HEK293 (cell line): Measurements from ENCODE around the gene CPNE9.

Experiments
- KLF10 ChIP-seq: fragments of 450-650 bp; IDR thresholded peaks from 2 replicates; pipeline ENCODE4 v1.5.1; 2018; ENCODE audit warnings: missing biosample characterization, mild to moderate bottlenecking, missing genetic modification characterization
- SP3 ChIP-seq: fragments of 450-650 bp; formaldehyde crosslinking; IDR thresholded peaks from 2 replicates; pipeline ENCODE4 v1.5.1; 2016; ENCODE audit warnings: missing biosample characterization, missing genetic modification characterization
- WT1 ChIP-seq: fragments of 450-650 bp; formaldehyde crosslinking; IDR thresholded peaks from 2 replicates; pipeline ENCODE4 v1.5.1; 2016; ENCODE audit warnings: missing biosample characterization, missing genetic modification characterization
- ZIC2 ChIP-seq: fragments of 450-650 bp; formaldehyde crosslinking; IDR thresholded peaks from 2 replicates; pipeline ENCODE4 v1.5.1; 2016; ENCODE audit warnings: missing biosample characterization, missing genetic modification characterization
- ZNF138 ChIP-seq: fragments of 450-650 bp; formaldehyde crosslinking; IDR thresholded peaks from 2 replicates; pipeline ENCODE4 v1.5.1; 2016; ENCODE audit warnings: missing biosample characterization, missing genetic modification characterization, borderline replicate concordance
- ZNF311 ChIP-seq: fragments of 450-650 bp; formaldehyde crosslinking; IDR thresholded peaks from 2 replicates; pipeline ENCODE4 v1.5.1; 2017; ENCODE audit warnings: missing biosample characterization, missing genetic modification characterization, borderline replicate concordance
- ZNF341 ChIP-seq: fragments of 450-650 bp; formaldehyde crosslinking; IDR thresholded peaks from 2 replicates; pipeline ENCODE4; 2016; ENCODE audit warnings: low read depth, missing biosample characterization, missing genetic modification characterization
- ZNF366 ChIP-seq: fragments of 450-650 bp; formaldehyde crosslinking; conservative IDR thresholded peaks from 2 replicates; pipeline ENCODE4 v1.5.1; 2016; ENCODE audit warnings: missing biosample characterization, missing genetic modification characterization
- ZNF391 ChIP-seq: fragments of 450-650 bp; formaldehyde crosslinking; IDR thresholded peaks from 2 replicates; pipeline ENCODE4 v1.5.1; 2016; ENCODE audit warnings: low read depth, missing biosample characterization, missing genetic modification characterization, borderline replicate concordance
- ZNF394 ChIP-seq: fragments of 450-650 bp; formaldehyde crosslinking; IDR thresholded peaks from 2 replicates; pipeline ENCODE4 v1.5.1; 2016; ENCODE audit warnings: missing biosample characterization, missing genetic modification characterization, mild to moderate bottlenecking, moderate library complexity, borderline replicate concordance
- ZNF423 ChIP-seq: fragments of 450-650 bp; formaldehyde crosslinking; IDR thresholded peaks from 2 replicates; pipeline ENCODE4 v1.5.1; 2016; ENCODE audit warnings: missing biosample characterization, missing genetic modification characterization
- ZNF501 ChIP-seq: fragments of 450-650 bp; formaldehyde crosslinking; IDR thresholded peaks from 2 replicates; pipeline ENCODE4 v1.5.1; 2016; ENCODE audit warnings: missing biosample characterization, missing genetic modification characterization
- ZNF561 ChIP-seq: fragments of 450-650 bp; IDR thresholded peaks from 2 replicates; pipeline ENCODE4 v1.5.1; 2018; ENCODE audit warnings: missing biosample characterization, missing genetic modification characterization, borderline replicate concordance
- ZNF600 ChIP-seq: fragments of 450-650 bp; formaldehyde crosslinking; IDR thresholded peaks from 2 replicates; pipeline ENCODE4 v1.5.1; 2016; ENCODE audit warnings: missing biosample characterization, missing genetic modification characterization
- ZNF610 ChIP-seq: fragments of 450-650 bp; formaldehyde crosslinking; IDR thresholded peaks from 2 replicates; pipeline ENCODE4 v1.5.1; 2016; ENCODE audit warnings: missing biosample characterization, missing genetic modification characterization, borderline replicate concordance
- ZNF623 ChIP-seq: fragments of 450-650 bp; formaldehyde crosslinking; IDR thresholded peaks from 2 replicates; pipeline ENCODE4 v1.5.1; 2016; ENCODE audit warnings: missing biosample characterization, missing genetic modification characterization
- ZNF629 ChIP-seq: fragments of 450-650 bp; formaldehyde crosslinking; IDR thresholded peaks from 2 replicates; pipeline ENCODE4 v1.5.1; 2017; ENCODE audit warnings: missing biosample characterization, missing genetic modification characterization
- ZNF707 ChIP-seq: fragments of 450-650 bp; formaldehyde crosslinking; IDR thresholded peaks from 2 replicates; pipeline ENCODE4 v1.5.1; 2016; ENCODE audit warnings: missing biosample characterization, missing genetic modification characterization
- ZXDB ChIP-seq: fragments of 450-650 bp; formaldehyde crosslinking; IDR thresholded peaks from 2 replicates; pipeline ENCODE4 v1.5.1; 2016; ENCODE audit warnings: missing biosample characterization, missing genetic modification characterization
- TF ChIP-seq, protein P1 (sequence below): fragments of 450-650 bp; formaldehyde crosslinking; IDR thresholded peaks from 2 replicates; pipeline ENCODE4 v1.5.1; 2016; ENCODE audit warnings: missing biosample characterization, missing genetic modification characterization
- TF ChIP-seq, protein P2 (sequence below): fragments of 450-650 bp; formaldehyde crosslinking; IDR thresholded peaks from 2 replicates; pipeline ENCODE4 v1.5.1; 2016; ENCODE audit warnings: missing biosample characterization, missing genetic modification characterization
- TF ChIP-seq, protein P3 (sequence below): fragments of 450-650 bp; formaldehyde crosslinking; IDR thresholded peaks from 2 replicates; pipeline ENCODE4 v1.5.1; 2016; ENCODE audit warnings: missing biosample characterization, missing genetic modification characterization
- TF ChIP-seq, protein P4 (sequence below): fragments of 450-650 bp; formaldehyde crosslinking; conservative IDR thresholded peaks from 2 replicates; pipeline ENCODE4 v1.5.1; 2016; ENCODE audit warnings: low read depth, missing biosample characterization, missing genetic modification characterization
- TF ChIP-seq, protein P5 (sequence below): fragments of 450-650 bp; formaldehyde crosslinking; IDR thresholded peaks from 2 replicates; pipeline ENCODE4; 2016; ENCODE audit warnings: missing biosample characterization, missing genetic modification characterization

CPNE9 gene

DNA sequence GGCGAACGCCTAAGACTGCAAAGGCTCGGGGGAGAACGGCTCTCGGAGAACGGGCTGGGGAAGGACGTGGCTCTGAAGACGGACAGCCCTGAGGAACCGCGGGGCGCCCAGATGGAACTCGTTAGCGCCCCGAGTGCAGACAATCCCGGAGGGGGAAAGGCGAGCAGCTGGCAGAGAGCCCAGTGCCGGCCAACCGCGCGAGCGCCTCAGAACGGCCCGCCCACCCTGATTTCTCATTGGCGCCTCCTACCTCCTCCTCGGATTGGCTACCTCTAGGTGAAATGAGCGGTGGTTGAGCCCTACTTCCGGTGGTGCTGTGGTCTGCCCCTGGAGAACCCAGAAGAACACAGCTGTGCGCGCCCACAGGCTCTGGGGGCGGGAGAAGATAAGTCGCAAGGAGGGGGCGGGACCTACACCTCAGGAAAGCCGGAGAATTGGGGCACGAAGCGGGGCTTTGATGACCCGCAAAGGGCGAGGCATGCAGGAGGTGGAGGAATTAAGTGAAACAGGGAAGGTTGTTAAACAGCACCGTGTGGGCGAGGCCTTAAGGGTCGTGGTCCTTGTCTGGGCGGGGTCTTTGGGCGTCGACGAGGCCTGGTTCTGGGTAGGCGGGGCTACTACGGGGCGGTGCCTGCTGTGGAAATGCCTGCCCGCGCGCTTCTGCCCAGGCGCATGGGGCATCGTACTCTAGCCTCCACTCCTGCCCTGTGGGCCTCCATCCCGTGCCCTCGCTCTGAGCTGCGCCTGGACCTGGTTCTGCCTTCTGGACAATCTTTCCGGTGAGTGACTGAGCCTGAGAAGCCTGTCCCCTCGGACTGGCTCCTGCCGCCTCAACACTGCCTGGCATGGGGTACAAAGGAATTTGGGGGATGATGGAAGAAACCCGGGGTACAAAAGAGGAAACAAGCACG lies 46.3 kb downstream of the CPNE9 start, which contains the start of gene OGG1 (continued):
- TF ChIP-seq, protein P1, sequence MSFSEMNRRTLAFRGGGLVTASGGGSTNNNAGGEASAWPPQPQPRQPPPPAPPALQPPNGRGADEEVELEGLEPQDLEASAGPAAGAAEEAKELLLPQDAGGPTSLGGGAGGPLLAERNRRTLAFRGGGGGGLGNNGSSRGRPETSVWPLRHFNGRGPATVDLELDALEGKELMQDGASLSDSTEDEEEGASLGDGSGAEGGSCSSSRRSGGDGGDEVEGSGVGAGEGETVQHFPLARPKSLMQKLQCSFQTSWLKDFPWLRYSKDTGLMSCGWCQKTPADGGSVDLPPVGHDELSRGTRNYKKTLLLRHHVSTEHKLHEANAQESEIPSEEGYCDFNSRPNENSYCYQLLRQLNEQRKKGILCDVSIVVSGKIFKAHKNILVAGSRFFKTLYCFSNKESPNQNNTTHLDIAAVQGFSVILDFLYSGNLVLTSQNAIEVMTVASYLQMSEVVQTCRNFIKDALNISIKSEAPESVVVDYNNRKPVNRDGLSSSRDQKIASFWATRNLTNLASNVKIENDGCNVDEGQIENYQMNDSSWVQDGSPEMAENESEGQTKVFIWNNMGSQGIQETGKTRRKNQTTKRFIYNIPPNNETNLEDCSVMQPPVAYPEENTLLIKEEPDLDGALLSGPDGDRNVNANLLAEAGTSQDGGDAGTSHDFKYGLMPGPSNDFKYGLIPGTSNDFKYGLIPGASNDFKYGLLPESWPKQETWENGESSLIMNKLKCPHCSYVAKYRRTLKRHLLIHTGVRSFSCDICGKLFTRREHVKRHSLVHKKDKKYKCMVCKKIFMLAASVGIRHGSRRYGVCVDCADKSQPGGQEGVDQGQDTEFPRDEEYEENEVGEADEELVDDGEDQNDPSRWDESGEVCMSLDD (tag by site-specific recombination) = peak; percentile 81
- TF ChIP-seq, protein P2, sequence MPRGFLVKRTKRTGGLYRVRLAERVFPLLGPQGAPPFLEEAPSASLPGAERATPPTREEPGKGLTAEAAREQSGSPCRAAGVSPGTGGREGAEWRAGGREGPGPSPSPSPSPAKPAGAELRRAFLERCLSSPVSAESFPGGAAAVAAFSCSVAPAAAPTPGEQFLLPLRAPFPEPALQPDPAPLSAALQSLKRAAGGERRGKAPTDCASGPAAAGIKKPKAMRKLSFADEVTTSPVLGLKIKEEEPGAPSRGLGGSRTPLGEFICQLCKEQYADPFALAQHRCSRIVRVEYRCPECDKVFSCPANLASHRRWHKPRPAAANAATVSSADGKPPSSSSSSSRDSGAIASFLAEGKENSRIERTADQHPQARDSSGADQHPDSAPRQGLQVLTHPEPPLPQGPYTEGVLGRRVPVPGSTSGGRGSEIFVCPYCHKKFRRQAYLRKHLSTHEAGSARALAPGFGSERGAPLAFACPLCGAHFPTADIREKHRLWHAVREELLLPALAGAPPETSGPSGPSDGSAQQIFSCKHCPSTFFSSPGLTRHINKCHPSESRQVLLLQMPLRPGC (tag by site-specific recombination) = peak; percentile 32; the same call in 1 of the 2 replicates
- TF ChIP-seq ZNF707 (tag by site-specific recombination) (no peak), ZNF311 (tag by site-specific recombination) (no peak), ZNF501 (tag by site-specific recombination) (peak; percentile 54), ZNF561 (tag by site-specific recombination) (peak; percentile 19; the same call in 1 of the 2 replicates), ZNF600 (tag by site-specific recombination) (peak; percentile 89), SP3 (tag by site-specific recombination) (peak; percentile 97), ZNF629 (tag by site-specific recombination) (peak; percentile 71), WT1 (tag by site-specific recombination) (0 out of 2 replicates have a peak, but pooled peaks have one; percentile 32), ZNF138 (no peak), KLF10 (tag by site-specific recombination) (peak; percentile 89), ZNF391 (tag by site-specific recombination) (peak; percentile 21; the same call in 1 of the 2 replicates), ZNF341 (tag by site-specific recombination) (peak; percentile 95), ZNF394 (tag by site-specific recombination) (peak; percentile 34; the same call in 1 of the 2 replicates), ZNF610 (tag by site-specific recombination) (peak; percentile 79; the same call in 1 of the 2 replicates), ZXDB (peak; percentile 100), ZNF423 (peak; percentile 88), ZNF623 (tag by site-specific recombination) (no peak), ZIC2 (peak; percentile 74), ZNF366 (tag by site-specific recombination) (peak; percentile 64)
- TF ChIP-seq, protein P3, sequence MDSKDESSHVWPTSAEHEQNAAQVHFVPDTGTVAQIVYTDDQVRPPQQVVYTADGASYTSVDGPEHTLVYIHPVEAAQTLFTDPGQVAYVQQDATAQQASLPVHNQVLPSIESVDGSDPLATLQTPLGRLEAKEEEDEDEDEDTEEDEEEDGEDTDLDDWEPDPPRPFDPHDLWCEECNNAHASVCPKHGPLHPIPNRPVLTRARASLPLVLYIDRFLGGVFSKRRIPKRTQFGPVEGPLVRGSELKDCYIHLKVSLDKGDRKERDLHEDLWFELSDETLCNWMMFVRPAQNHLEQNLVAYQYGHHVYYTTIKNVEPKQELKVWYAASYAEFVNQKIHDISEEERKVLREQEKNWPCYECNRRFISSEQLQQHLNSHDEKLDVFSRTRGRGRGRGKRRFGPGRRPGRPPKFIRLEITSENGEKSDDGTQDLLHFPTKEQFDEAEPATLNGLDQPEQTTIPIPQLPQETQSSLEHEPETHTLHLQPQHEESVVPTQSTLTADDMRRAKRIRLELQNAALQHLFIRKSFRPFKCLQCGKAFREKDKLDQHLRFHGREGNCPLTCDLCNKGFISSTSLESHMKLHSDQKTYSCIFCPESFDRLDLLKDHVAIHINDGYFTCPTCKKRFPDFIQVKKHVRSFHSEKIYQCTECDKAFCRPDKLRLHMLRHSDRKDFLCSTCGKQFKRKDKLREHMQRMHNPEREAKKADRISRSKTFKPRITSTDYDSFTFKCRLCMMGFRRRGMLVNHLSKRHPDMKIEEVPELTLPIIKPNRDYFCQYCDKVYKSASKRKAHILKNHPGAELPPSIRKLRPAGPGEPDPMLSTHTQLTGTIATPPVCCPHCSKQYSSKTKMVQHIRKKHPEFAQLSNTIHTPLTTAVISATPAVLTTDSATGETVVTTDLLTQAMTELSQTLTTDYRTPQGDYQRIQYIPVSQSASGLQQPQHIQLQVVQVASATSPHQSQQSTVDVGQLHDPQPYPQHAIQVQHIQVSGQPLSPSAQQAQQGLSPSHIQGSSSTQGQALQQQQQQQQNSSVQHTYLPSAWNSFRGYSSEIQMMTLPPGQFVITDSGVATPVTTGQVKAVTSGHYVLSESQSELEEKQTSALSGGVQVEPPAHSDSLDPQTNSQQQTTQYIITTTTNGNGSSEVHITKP (tag by site-specific recombination) = peak; percentile 96
- TF ChIP-seq, protein P4, sequence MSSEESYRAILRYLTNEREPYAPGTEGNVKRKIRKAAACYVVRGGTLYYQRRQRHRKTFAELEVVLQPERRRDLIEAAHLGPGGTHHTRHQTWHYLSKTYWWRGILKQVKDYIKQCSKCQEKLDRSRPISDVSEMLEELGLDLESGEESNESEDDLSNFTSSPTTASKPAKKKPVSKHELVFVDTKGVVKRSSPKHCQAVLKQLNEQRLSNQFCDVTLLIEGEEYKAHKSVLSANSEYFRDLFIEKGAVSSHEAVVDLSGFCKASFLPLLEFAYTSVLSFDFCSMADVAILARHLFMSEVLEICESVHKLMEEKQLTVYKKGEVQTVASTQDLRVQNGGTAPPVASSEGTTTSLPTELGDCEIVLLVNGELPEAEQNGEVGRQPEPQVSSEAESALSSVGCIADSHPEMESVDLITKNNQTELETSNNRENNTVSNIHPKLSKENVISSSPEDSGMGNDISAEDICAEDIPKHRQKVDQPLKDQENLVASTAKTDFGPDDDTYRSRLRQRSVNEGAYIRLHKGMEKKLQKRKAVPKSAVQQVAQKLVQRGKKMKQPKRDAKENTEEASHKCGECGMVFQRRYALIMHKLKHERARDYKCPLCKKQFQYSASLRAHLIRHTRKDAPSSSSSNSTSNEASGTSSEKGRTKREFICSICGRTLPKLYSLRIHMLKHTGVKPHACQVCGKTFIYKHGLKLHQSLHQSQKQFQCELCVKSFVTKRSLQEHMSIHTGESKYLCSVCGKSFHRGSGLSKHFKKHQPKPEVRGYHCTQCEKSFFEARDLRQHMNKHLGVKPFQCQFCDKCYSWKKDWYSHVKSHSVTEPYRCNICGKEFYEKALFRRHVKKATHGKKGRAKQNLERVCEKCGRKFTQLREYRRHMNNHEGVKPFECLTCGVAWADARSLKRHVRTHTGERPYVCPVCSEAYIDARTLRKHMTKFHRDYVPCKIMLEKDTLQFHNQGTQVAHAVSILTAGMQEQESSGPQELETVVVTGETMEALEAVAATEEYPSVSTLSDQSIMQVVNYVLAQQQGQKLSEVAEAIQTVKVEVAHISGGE (tag by site-specific recombination) = peak; percentile 78
- TF ChIP-seq, protein P5, sequence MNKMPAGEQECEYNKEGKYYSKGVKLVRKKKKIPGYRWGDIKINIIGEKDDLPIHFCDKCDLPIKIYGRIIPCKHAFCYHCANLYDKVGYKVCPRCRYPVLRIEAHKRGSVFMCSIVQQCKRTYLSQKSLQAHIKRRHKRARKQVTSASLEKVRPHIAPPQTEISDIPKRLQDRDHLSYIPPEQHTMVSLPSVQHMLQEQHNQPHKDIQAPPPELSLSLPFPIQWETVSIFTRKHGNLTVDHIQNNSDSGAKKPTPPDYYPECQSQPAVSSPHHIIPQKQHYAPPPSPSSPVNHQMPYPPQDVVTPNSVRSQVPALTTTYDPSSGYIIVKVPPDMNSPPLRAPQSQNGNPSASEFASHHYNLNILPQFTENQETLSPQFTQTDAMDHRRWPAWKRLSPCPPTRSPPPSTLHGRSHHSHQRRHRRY (tag by site-specific recombination) = no peak
